ENCODE measurements around the gene SLC34A3. TPM values are rescaled to one million over a fixed set of nuclear protein-coding genes. Genes with fewer than 3 reads are reported as not detected.

The SLC34A3 gene
- total RNA-seq, 1 experiment from 2014 or later = not detected

Other genes starting within 250 kb of the SLC34A3 start
- gene LCNL1, start 247.9 kb upstream of the SLC34A3 start, total RNA-seq (2014; rRNA removed; shearing (Covaris generic)) = not detected in 2 replicates
- 93.9 and 103 TPM in 2 replicates for gene PAXX, start 238.5 kb upstream of the SLC34A3 start, total RNA-seq (2014; rRNA removed; shearing (Covaris generic))
- gene CLIC3, start 234.3 kb upstream of the SLC34A3 start, total RNA-seq (2014; rRNA removed; shearing (Covaris generic)) = 0.19 TPM in 1 of 2 replicates, not detected in the other
- gene ABCA2, start 202.7 kb upstream of the SLC34A3 start, total RNA-seq (2014; rRNA removed; shearing (Covaris generic)) = 14.3 and 21.6 TPM in 2 replicates
- gene FUT7, start 198.8 kb upstream of the SLC34A3 start, total RNA-seq (2014; rRNA removed; shearing (Covaris generic)) = not detected in 2 replicates
- gene NPDC1, start 184.7 kb upstream of the SLC34A3 start, total RNA-seq (2014; rRNA removed; shearing (Covaris generic)) = 20.1 and 25.3 TPM in 2 replicates
- not detected in 2 replicates for gene ENTPD2, start 176.8 kb upstream of the SLC34A3 start, total RNA-seq (2014; rRNA removed; shearing (Covaris generic))
- gene SAPCD2, start 160.3 kb upstream of the SLC34A3 start, total RNA-seq (2014; rRNA removed; shearing (Covaris generic)) = 26.8 and 28.7 TPM in 2 replicates
- gene UAP1L1, start 153.4 kb upstream of the SLC34A3 start, total RNA-seq (2014; rRNA removed; shearing (Covaris generic)) = 4.7 and 4.8 TPM in 2 replicates
- gene MAN1B1, start 143.9 kb upstream of the SLC34A3 start, total RNA-seq (2014; rRNA removed; shearing (Covaris generic)) = 56.8 and 72.2 TPM in 2 replicates
- gene DPP7, start 116.2 kb upstream of the SLC34A3 start, total RNA-seq (2014; rRNA removed; shearing (Covaris generic)) = 111 and 150 TPM in 2 replicates
- gene GRIN1, start 91.7 kb upstream of the SLC34A3 start, total RNA-seq (2014; rRNA removed; shearing (Covaris generic)) = not detected in 2 replicates
- gene LRRC26, start 60.9 kb upstream of the SLC34A3 start, total RNA-seq (2014; rRNA removed; shearing (Covaris generic)) = not detected in 2 replicates
- not detected in 2 replicates for gene TMEM210, start 58.8 kb upstream of the SLC34A3 start, total RNA-seq (2014; rRNA removed; shearing (Covaris generic))
- gene ANAPC2, start 42.3 kb upstream of the SLC34A3 start, total RNA-seq (2014; rRNA removed; shearing (Covaris generic)) = 26.1 and 32.6 TPM in 2 replicates
- 111 and 115 TPM in 2 replicates for gene SSNA1, start 42.2 kb upstream of the SLC34A3 start, total RNA-seq (2014; rRNA removed; shearing (Covaris generic))
- 14.6 and 16.1 TPM in 2 replicates for gene TPRN, start 30.2 kb upstream of the SLC34A3 start, total RNA-seq (2014; rRNA removed; shearing (Covaris generic))
- 39.9 and 43.5 TPM in 2 replicates for gene TMEM203, start 25.3 kb upstream of the SLC34A3 start, total RNA-seq (2014; rRNA removed; shearing (Covaris generic))
- 19.3 and 30.1 TPM in 2 replicates for gene NDOR1, start 25.2 kb upstream of the SLC34A3 start, total RNA-seq (2014; rRNA removed; shearing (Covaris generic))
- 0.61 and 1.5 TPM in 2 replicates for gene RNF208, start 8.7 kb upstream of the SLC34A3 start, total RNA-seq (2014; rRNA removed; shearing (Covaris generic))
- gene CYSRT1, start 5.7 kb upstream of the SLC34A3 start, total RNA-seq (2014; rRNA removed; shearing (Covaris generic)) = 0.29 and 0.98 TPM in 2 replicates
- gene RNF224, start 3.4 kb upstream of the SLC34A3 start, total RNA-seq (2014; rRNA removed; shearing (Covaris generic)) = 0.05 and 0.94 TPM in 2 replicates
- 287 and 331 TPM in 2 replicates for gene TUBB4B, start 10.4 kb downstream of the SLC34A3 start, total RNA-seq (2014; rRNA removed; shearing (Covaris generic))
- not detected in 2 replicates for gene STPG3, start 20.4 kb downstream of the SLC34A3 start, total RNA-seq (2014; rRNA removed; shearing (Covaris generic))
- 51.1 and 51.2 TPM in 2 replicates for gene NELFB, start 24.4 kb downstream of the SLC34A3 start, total RNA-seq (2014; rRNA removed; shearing (Covaris generic))
- gene TOR4A, start 46.8 kb downstream of the SLC34A3 start, total RNA-seq (2014; rRNA removed; shearing (Covaris generic)) = 6.9 and 8.7 TPM in 2 replicates
- gene NRARP, start 71.4 kb downstream of the SLC34A3 start, total RNA-seq (2014; rRNA removed; shearing (Covaris generic)) = 0.11 TPM in 1 of 2 replicates, not detected in the other
- 3.9 and 4.8 TPM in 2 replicates for gene EXD3, start 192.3 kb downstream of the SLC34A3 start, total RNA-seq (2014; rRNA removed; shearing (Covaris generic))
- 0.56 and 1.2 TPM in 2 replicates for gene NOXA1, start 192.5 kb downstream of the SLC34A3 start, total RNA-seq (2014; rRNA removed; shearing (Covaris generic))
- gene ENTPD8, start 210.5 kb downstream of the SLC34A3 start, total RNA-seq (2014; rRNA removed; shearing (Covaris generic)) = 0.21 TPM in 1 of 2 replicates, not detected in the other
- 34.7 and 38.6 TPM in 2 replicates for gene NSMF, start 228.4 kb downstream of the SLC34A3 start, total RNA-seq (2014; rRNA removed; shearing (Covaris generic))